ENCODE results near the gene ARRDC1. TPM values are rescaled to one million over a fixed set of nuclear protein-coding genes. Genes with fewer than 3 reads are reported as not detected.

The ARRDC1 gene
- total RNA-seq, 2 donors from 2014 or later: 78.1 to 93.6 TPM

DNA sequence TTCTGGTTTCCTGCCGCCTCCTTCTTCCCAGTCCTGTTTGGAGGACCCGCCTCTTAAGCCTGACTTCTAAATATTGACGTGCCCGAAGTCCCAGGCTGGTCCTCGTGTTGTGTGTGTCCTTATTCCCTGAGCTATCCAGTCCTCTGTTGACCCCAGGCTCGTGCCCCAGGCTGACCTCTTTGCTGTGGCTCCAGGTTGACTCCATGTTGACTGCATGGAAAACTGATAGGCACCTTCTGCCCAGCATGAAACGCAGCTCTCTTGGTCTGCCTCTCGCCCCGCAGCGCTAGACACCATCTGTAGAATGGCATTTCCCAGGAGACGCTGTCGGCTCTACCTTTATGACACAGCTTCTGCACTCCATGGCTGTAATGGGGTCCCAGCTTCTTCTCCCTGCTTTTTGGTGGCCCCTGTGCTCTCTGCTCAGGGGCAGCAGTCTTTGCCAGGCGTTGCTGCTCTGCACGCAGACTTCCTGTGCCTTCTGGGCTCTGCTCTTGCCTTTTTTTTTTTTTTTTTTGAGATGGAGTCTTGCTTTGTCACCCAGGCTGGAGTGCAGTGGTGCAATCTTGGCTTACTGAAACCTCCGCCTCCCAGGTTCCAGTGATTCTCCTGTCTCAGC, 41.7 kb downstream of the ARRDC1 start:
- H3K36me3 ChIP-seq (replicated peaks in 1 of 2; ENCODE audit: insufficient read depth in 1 of 2, low read depth in 2 of 2): no peaks in the 10 kb centered on the region
- H3K4me3 ChIP-seq: no peak overlapping the region
- no peaks in the 10 kb centered on the region for H3K9me3 ChIP-seq
- DNase-seq (no peak), ATAC-seq (no peak)
- TF ChIP-seq, protein P1, sequence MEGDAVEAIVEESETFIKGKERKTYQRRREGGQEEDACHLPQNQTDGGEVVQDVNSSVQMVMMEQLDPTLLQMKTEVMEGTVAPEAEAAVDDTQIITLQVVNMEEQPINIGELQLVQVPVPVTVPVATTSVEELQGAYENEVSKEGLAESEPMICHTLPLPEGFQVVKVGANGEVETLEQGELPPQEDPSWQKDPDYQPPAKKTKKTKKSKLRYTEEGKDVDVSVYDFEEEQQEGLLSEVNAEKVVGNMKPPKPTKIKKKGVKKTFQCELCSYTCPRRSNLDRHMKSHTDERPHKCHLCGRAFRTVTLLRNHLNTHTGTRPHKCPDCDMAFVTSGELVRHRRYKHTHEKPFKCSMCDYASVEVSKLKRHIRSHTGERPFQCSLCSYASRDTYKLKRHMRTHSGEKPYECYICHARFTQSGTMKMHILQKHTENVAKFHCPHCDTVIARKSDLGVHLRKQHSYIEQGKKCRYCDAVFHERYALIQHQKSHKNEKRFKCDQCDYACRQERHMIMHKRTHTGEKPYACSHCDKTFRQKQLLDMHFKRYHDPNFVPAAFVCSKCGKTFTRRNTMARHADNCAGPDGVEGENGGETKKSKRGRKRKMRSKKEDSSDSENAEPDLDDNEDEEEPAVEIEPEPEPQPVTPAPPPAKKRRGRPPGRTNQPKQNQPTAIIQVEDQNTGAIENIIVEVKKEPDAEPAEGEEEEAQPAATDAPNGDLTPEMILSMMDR (IDR thresholded peaks at IDR 0.05): no peak
- no peak for TF ChIP-seq POLR2A (IDR thresholded peaks at IDR 0.05)
- intact Hi-C loops (cut with DNase I): no loop called here
- no peaks in the 10 kb centered on the region for H3K27me3 ChIP-seq
- H3K27ac ChIP-seq: no peak overlapping the region
- 73 to 79% methylated on average over 15 of the region's 15 CpGs for WGBS, 2 donors
- no peaks in the 10 kb centered on the region for H3K4me1 ChIP-seq

- DNase-seq (no peak), ATAC-seq (no peak)
- TF ChIP-seq POLR2A (IDR thresholded peaks at IDR 0.05): no peak
- TF ChIP-seq, protein P1 (IDR thresholded peaks at IDR 0.05): no peak
- Histone ChIP-seq H3K4me1 (no peaks in the 10 kb centered on the region), H3K27me3 (no peaks in the 10 kb centered on the region), H3K9me3 (no peaks in the 10 kb centered on the region), H3K36me3 (replicated peaks in 1 of 2; ENCODE audit: insufficient read depth in 1 of 2, low read depth in 2 of 2) (no peaks in the 10 kb centered on the region), H3K4me3 (no peak overlapping the region), H3K27ac (no peak overlapping the region)
- WGBS, 2 donors: 81 to 87% methylated on average over 2 of the region's 2 CpGs
- intact Hi-C loops (cut with DNase I): no loop called here
Measured at GRCh38 chr9:137648396-137648795, 42.9 kb downstream of the ARRDC1 start.

DNA sequence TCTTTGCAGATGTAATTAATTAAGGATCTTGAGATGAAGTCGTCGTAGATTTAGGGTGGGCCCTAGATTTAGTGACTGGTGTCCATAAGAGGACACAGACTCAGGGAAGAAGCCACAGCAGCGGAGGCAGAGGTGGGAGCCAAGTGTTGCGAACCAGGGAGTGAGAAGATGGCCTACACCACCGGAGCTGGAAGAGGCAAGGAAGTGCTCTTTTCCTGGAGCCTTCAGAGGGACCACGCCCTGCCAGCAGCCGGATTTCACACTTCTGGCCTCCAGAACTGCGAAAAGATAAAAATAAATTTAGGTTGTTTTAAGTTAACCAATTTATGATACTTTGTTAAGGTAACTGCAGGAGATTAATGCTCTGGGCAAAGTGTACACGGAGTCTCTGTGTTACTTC, 44.1 kb downstream of the ARRDC1 start:
- WGBS, 2 donors: 85 to 88% methylated on average over 9 of the region's 9 CpGs
- DNase-seq (no peak), ATAC-seq (no peak)
- H3K36me3 ChIP-seq (replicated peaks in 1 of 2; ENCODE audit: insufficient read depth in 1 of 2, low read depth in 2 of 2): peaks cover 0 to 2% of the 10 kb centered on the region in 2 donors
- TF ChIP-seq POLR2A (IDR thresholded peaks at IDR 0.05): no peak
- TF ChIP-seq, protein P1 (IDR thresholded peaks at IDR 0.05): no peak
- intact Hi-C loops (cut with DNase I): no loop called here
- no peak overlapping the region for H3K27ac ChIP-seq
- no peaks in the 10 kb centered on the region for H3K27me3 ChIP-seq
- H3K4me3 ChIP-seq: no peak overlapping the region
- H3K9me3 ChIP-seq: no peaks in the 10 kb centered on the region
- no peaks in the 10 kb centered on the region for H3K4me1 ChIP-seq

GRCh38 chr9:137650259-137650658, 44.8 kb downstream of the ARRDC1 start:
- WGBS, 2 donors: 87 to 97% methylated on average over 2 of the region's 2 CpGs
- Histone ChIP-seq H3K36me3 (replicated peaks in 1 of 2; ENCODE audit: insufficient read depth in 1 of 2, low read depth in 2 of 2) (peaks cover 0 to 2% of the 10 kb centered on the region in 2 donors), H3K9me3 (no peaks in the 10 kb centered on the region), H3K27ac (no peak overlapping the region), H3K4me1 (no peaks in the 10 kb centered on the region), H3K27me3 (no peaks in the 10 kb centered on the region), H3K4me3 (no peak overlapping the region)
- no peak for ATAC-seq
- TF ChIP-seq, protein P1 (IDR thresholded peaks at IDR 0.05): no peak
- no peak for TF ChIP-seq POLR2A (IDR thresholded peaks at IDR 0.05)
- no peak for DNase-seq
- intact Hi-C loops (cut with DNase I): no loop called here

GRCh38 chr9:137650779-137651178, 45.3 kb downstream of the ARRDC1 start:
- no peaks in the 10 kb centered on the region for H3K4me1 ChIP-seq
- no peak for ATAC-seq
- intact Hi-C loops (cut with DNase I): no loop called here
- H3K36me3 ChIP-seq (replicated peaks in 1 of 2; ENCODE audit: insufficient read depth in 1 of 2, low read depth in 2 of 2): peaks cover 0 to 2% of the 10 kb centered on the region in 2 donors
- no peaks in the 10 kb centered on the region for H3K27me3 ChIP-seq
- TF ChIP-seq, protein P1 (IDR thresholded peaks at IDR 0.05): no peak
- TF ChIP-seq POLR2A (IDR thresholded peaks at IDR 0.05): no peak
- 79 to 80% methylated on average over 7 of the region's 7 CpGs for WGBS, 2 donors
- H3K27ac ChIP-seq: no peak overlapping the region
- H3K9me3 ChIP-seq: no peaks in the 10 kb centered on the region
- H3K4me3 ChIP-seq: no peak overlapping the region
- no peak for DNase-seq
